AG09319 (cell line): ENCODE measurements around the gene TRUB2.
"Not testable (repeated sequence)": the region's sequence is repeated elsewhere in the genome, so short reads cannot be mapped to it uniquely, and the experiment has no call there.

ENCODE experiments used
- DNase-seq: peaks from one replicate; pipeline ENCODE4 v3.0.0-alpha.2; 2010; ENCODE audit warnings: low read depth; ENCODE audit errors: extremely low read depth
- CTCF ChIP-seq: IDR thresholded peaks from 2 replicates; pipeline ENCODE4 v1.5.1; 2011; ENCODE audit warnings: low read depth, mild to moderate bottlenecking, inconsistent platforms, low read length, moderate library complexity

TRUB2 gene

GRCh38 chr9:128285033-128285784 lies 37.0 kb downstream of the TRUB2 start:
- no peak for TF ChIP-seq CTCF
- no peak for DNase-seq

- no peak for DNase-seq
- TF ChIP-seq CTCF: no peak
Observed at GRCh38 chr9:128282500-128282899, 39.7 kb downstream of the TRUB2 start.

- TF ChIP-seq CTCF: no peak
Observed at GRCh38 chr9:128280084-128280622, 42.1 kb downstream of the TRUB2 start.

GRCh38 chr9:128279088-128280073 lies 42.9 kb downstream of the TRUB2 start:
- DNase-seq: not testable (repeated sequence)

More at GRCh38 chr9:128280084-128280622, 42.1 kb downstream of the TRUB2 start:
- DNase-seq: no peak

- no peak for TF ChIP-seq CTCF
- no peak for DNase-seq
Observed at GRCh38 chr9:128276574-128277270, 45.5 kb downstream of the TRUB2 start.

- DNase-seq: peak; percentile 99
- TF ChIP-seq CTCF: no peak
Observed at GRCh38 chr9:128276008-128276573, 46.2 kb downstream of the TRUB2 start, which contains the start of gene SWI5. TSS of gene SWI5 (plus strand) at chr9:128276276.
